ENCODE results near the gene TTC38. TPM values are rescaled to one million over a fixed set of nuclear protein-coding genes. Genes with fewer than 3 reads are reported as not detected.

Gene TTC38
- total RNA-seq, 6 donors from 2014 or later, result 23.7 to 84.9 (median 34.3) TPM

DNA sequence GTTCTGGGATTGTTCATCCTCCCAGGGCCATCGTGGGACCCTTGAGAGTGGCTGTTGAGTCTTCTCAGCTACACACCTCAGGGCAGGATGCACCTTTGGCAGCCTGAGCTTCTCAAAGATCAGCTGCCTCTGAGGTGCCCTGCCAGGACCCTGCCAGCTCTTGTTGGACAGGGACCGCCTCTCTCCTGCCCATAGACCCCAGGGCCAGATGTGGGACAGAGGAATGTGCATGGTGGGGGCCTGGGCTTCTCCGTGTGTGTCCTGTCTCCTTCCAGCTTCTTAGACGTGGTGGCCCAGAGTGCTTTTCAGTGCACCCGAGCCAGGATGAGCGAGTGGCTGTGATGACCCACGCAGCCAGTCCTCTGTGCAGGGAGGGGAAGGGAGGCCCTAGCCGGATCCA lies 61.8 kb downstream of the TTC38 start:
- 91 to 97% methylated on average over 8 of the region's 8 CpGs for WGBS, 2 donors
- Histone ChIP-seq H3K9me3 (no peaks in the 10 kb centered on the region), H3K27ac (no peak overlapping the region), H3K4me1 (peaks cover 0 to under 1% (median 0%) of the 10 kb centered on the region in 4 donors), H3K27me3 (no peaks in the 10 kb centered on the region), H3K4me3 (no peak overlapping the region), H3K36me3 (no peaks in the 10 kb centered on the region)
- no peak for ATAC-seq (ENCODE audit: low FRiP score in 2 of 2)
- DNase-seq, result no peak
- TF ChIP-seq, protein P1, sequence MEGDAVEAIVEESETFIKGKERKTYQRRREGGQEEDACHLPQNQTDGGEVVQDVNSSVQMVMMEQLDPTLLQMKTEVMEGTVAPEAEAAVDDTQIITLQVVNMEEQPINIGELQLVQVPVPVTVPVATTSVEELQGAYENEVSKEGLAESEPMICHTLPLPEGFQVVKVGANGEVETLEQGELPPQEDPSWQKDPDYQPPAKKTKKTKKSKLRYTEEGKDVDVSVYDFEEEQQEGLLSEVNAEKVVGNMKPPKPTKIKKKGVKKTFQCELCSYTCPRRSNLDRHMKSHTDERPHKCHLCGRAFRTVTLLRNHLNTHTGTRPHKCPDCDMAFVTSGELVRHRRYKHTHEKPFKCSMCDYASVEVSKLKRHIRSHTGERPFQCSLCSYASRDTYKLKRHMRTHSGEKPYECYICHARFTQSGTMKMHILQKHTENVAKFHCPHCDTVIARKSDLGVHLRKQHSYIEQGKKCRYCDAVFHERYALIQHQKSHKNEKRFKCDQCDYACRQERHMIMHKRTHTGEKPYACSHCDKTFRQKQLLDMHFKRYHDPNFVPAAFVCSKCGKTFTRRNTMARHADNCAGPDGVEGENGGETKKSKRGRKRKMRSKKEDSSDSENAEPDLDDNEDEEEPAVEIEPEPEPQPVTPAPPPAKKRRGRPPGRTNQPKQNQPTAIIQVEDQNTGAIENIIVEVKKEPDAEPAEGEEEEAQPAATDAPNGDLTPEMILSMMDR (IDR thresholded peaks at IDR 0.05), result no peak
- TF ChIP-seq POLR2A (IDR thresholded peaks at IDR 0.05), result no peak
- no peak for TF ChIP-seq POLR2AphosphoS5 (IDR thresholded peaks at IDR 0.05)
- no peak for TF ChIP-seq EP300 (IDR thresholded peaks at IDR 0.05)

DNA sequence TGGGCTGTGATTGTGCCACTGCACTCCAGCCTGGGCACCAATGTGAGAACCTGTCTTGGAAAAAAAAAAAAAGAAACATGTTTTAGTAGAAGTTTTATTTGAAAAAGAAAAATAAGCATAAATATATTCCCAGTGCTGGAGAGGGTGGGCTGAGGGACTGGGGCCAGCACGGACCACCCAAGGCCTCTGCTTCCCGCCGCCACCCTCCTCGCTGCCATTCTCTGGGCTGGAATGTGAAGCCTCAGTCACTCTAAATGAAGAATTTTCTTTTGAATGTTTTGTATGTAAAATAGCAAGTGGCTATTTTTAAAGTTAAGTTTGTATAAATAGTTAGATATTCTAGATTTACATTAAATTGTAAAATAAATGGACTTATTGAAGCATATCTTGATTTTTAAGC lies 62.6 kb downstream of the TTC38 start:
- Histone ChIP-seq H3K27ac (no peak overlapping the region), H3K9me3 (no peaks in the 10 kb centered on the region), H3K4me3 (no peak overlapping the region), H3K27me3 (no peaks in the 10 kb centered on the region), H3K36me3 (no peaks in the 10 kb centered on the region), H3K4me1 (peaks cover 0 to 7% (median 3%) of the 10 kb centered on the region in 4 donors)
- DNase-seq (no peak), ATAC-seq (ENCODE audit: low FRiP score in 2 of 2) (no peak)
- WGBS, 2 donors, result 95 to 97% methylated on average over 4 of the region's 4 CpGs
- TF ChIP-seq, protein P1 (IDR thresholded peaks at IDR 0.05), result no peak
- TF ChIP-seq POLR2A (IDR thresholded peaks at IDR 0.05) (no peak), EP300 (IDR thresholded peaks at IDR 0.05) (no peak), POLR2AphosphoS5 (IDR thresholded peaks at IDR 0.05) (no peak)

DNA sequence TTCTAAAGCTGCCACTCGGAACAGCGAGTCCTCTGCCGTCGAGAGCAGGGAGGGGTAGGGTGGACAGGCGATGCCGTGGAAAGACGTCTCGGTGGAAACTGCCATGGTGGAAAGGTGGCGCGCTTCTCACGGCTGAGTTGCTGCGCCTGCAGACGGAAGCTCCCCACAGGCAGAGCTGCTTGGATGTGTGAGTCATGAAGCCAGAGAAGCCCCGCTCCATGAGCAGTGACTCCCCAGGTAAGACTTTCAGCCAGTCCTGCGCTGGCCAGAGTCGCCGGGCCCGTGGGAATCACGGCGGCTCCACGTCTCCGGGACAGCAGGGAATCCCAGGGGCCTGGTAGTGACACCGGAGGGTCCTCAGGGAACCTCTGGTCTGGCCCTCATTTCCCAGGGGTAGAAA lies 63.7 kb downstream of the TTC38 start:
- DNase-seq (peak in 1 of 2 donors; percentile 70), ATAC-seq (ENCODE audit: low FRiP score in 2 of 2) (no peak)
- H3K4me3 ChIP-seq, result no peak overlapping the region
- H3K36me3 ChIP-seq, result no peaks in the 10 kb centered on the region
- no peaks in the 10 kb centered on the region for H3K9me3 ChIP-seq
- WGBS, 2 donors, result 95 to 96% methylated on average over 23 of the region's 23 CpGs
- TF ChIP-seq, protein P1 (IDR thresholded peaks at IDR 0.05), result no peak
- no peak for TF ChIP-seq EP300 (IDR thresholded peaks at IDR 0.05)
- no peak for TF ChIP-seq POLR2AphosphoS5 (IDR thresholded peaks at IDR 0.05)
- no peak for TF ChIP-seq POLR2A (IDR thresholded peaks at IDR 0.05)
- no peak overlapping the region for H3K27ac ChIP-seq
- H3K27me3 ChIP-seq, result no peaks in the 10 kb centered on the region
- H3K4me1 ChIP-seq, result peaks cover 4 to 12% (median 6%) of the 10 kb centered on the region in 4 donors

DNA sequence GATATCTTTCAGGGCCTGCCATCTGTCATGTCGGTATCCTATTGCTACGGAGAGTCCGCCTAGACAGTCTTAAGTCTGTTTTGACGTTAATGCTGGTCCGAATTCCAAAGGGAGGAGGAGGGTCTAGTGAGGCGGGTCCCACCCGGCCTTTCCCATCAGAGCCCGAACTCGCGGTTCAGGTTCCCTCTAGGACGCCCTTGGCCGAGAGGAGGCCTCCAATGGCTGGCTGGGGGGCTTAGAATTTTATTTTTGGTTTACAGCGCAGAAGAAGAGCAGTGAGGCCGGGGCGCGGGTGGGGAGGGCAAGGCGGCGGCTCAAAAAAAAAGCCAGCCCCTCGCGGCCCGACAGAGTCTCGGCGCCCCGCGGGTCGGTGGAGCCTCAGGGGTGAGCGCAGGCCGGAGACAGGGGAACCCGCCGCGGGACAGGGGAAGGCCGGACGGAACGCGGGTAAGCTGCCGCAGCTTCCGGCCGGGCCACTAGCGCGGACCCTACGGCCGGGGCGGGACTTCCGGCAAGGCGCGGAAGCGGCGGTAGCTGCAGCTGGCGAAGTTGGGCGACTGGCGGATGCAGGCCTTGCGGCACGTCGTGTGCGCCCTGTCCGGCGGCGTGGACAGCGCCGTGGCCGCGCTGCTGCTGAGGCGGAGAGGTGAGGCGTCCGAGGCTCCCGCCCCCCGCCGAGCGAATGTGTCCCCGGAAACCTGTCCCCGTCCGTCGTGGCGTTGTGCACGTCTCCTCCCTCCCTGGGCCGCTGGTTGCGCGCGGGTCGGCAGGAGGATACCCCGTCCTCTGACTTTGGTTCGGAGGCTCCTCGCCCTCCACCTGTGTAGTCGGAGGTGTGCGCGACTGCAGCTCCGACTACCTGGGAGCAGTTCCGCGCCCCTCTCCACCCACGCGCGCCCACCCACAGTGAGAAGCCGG lies 67.7 kb downstream of the TTC38 start, which contains the start of gene TRMU:
TSS of gene TRMU (plus strand) at position 514 of the 918 bp plus-strand sequence. CDS start at position 565, 51 bp downstream.
- Histone ChIP-seq H3K27me3 (no peaks in the 10 kb centered on the region), H3K4me3 (peak within 1 kb of the TSS; percentile 67 to 98 (median 92)), H3K27ac (peak within 1 kb of the TSS; percentile 84 to 95 (median 90)), H3K9me3 (no peaks in the 10 kb centered on the region), H3K36me3 (peaks cover 11 to 30% (median 19%) of the 10 kb centered on the region in 4 donors), H3K4me1 (peaks cover 11 to 23% (median 13%) of the 10 kb centered on the region in 4 donors)
- 2 to 7% methylated on average over 12 to 60 of the region's 93 CpGs for WGBS, 2 donors
- ATAC-seq (ENCODE audit: low FRiP score in 2 of 2) (peak; percentile 92 to 98), DNase-seq (peak; percentile 92 to 97)
- TF ChIP-seq POLR2AphosphoS5 (IDR thresholded peaks at IDR 0.05), result peak; percentile 85
- TF ChIP-seq, protein P1 (IDR thresholded peaks at IDR 0.05), result peak in 2 of 6 experiments; percentile 8 to 28
- peak in 1 of 4 donors; percentile 83 for TF ChIP-seq POLR2A (IDR thresholded peaks at IDR 0.05)
- no peak for TF ChIP-seq EP300 (IDR thresholded peaks at IDR 0.05)
